SK-N-SH (cell line): ENCODE data around the gene WWP2. TPM values are rescaled to one million over a fixed set of nuclear protein-coding genes. Genes with fewer than 3 reads are reported as not detected.

Experiments
- CTCF ChIA-PET: fragments of 300-600, 350-600 bp; formaldehyde crosslinking; extraction: SDS; loops from one replicate; lab custom pipeline; 2021; lab: Yijun Ruan, JAX
- POLR2A ChIA-PET: fragments of 350-600 bp; sonication (Branson Sonifier 250); formaldehyde crosslinking; extraction: SDS; loops from one replicate; lab custom pipeline; 2020; ENCODE audit warnings: antibody characterized with exemption, inconsistent platforms; lab: Yijun Ruan, JAX
- DNase-seq: peaks from one replicate; pipeline ENCODE4 v3.0.0; 2012
- H2AFZ ChIP-seq: fragments of 200-600 bp; sonication (generic); 2 replicates; pipeline ENCODE4 v1.8.1; 2016; ENCODE audit warnings: antibody characterized with exemption, mild to moderate bottlenecking, low read depth
- H3F3A ChIP-seq: fragments of 200-600 bp; sonication (generic); replicated peaks from 2 replicates; pipeline ENCODE3; 2016; ENCODE audit warnings: antibody characterized with exemption, mild to moderate bottlenecking; ENCODE audit not compliant: insufficient read depth
- H3K27ac ChIP-seq, 2 experiments: fragments of 200-500 bp in 1 of 2; fragments of 200-600 bp in 1 of 2; sonication (Bioruptor generic) in 1 of 2; sonication (generic), shearing (Covaris generic) in 1 of 2; 2 replicates each; pipeline versions ENCODE4 v1.5.1 to v1.6.1; 2014 to 2016; ENCODE audit warnings: low read depth in 2 of 2, inconsistent platforms in 1 of 2, low read length in 1 of 2, mild to moderate bottlenecking in 1 of 2, mixed read lengths in 1 of 2
- H3K27me3 ChIP-seq: fragments of 200-600 bp; sonication (generic), shearing (Covaris generic); 2 replicates; pipeline ENCODE4 v1.6.1; 2016; ENCODE audit warnings: mixed run types; ENCODE audit not compliant: insufficient read depth
- H3K36me3 ChIP-seq, 2 experiments: fragments of 200-500 bp in 1 of 2; fragments of 200-600 bp in 1 of 2; sonication (Bioruptor generic) in 1 of 2; sonication (generic) in 1 of 2; replicated peaks in 1 of 2; 2 replicates each; pipeline versions ENCODE3 to v1.5.1; 2014 to 2016; ENCODE audit warnings: low read length in 1 of 2, mild to moderate bottlenecking in 1 of 2; ENCODE audit not compliant: insufficient read depth in 2 of 2, control insufficient read depth in 1 of 2
- H3K4me1 ChIP-seq, 2 experiments: fragments of 200-500 bp in 1 of 2; fragments of 200-600 bp in 1 of 2; sonication (Bioruptor generic) in 1 of 2; sonication (generic), shearing (Covaris generic) in 1 of 2; 2 replicates each; pipeline versions ENCODE4 v1.5.1 to v1.6.1; 2014 to 2016; ENCODE audit warnings: low read depth in 1 of 2, low read length in 1 of 2, mixed run types in 1 of 2; ENCODE audit not compliant: insufficient read depth in 2 of 2, control insufficient read depth in 1 of 2
- H3K4me2 ChIP-seq: fragments of 200-600 bp; sonication (generic), shearing (Covaris generic); 2 replicates; pipeline ENCODE4 v1.6.1; 2017; ENCODE audit warnings: mixed run types
- H3K4me3 ChIP-seq, 2 experiments: fragments of 200-500 bp in 1 of 2; fragments of 200-600 bp in 1 of 2; sonication (Bioruptor generic) in 1 of 2; sonication (generic), shearing (Covaris generic) in 1 of 2; 2 replicates each; pipeline versions ENCODE4 v1.5.1 to v1.8.1; 2014 to 2016; ENCODE audit warnings: low read depth in 2 of 2, inconsistent platforms in 1 of 2, low read length in 1 of 2, mild to moderate bottlenecking in 1 of 2, mixed read lengths in 1 of 2, moderate library complexity in 1 of 2
- H3K79me2 ChIP-seq: fragments of 200-600 bp; sonication (generic); 2 replicates; pipeline ENCODE4 v1.8.1; 2017; ENCODE audit warnings: mild to moderate bottlenecking; ENCODE audit not compliant: insufficient read depth
- H3K9ac ChIP-seq: fragments of 200-600 bp; sonication (generic); 2 replicates; pipeline ENCODE4 v1.6.1; 2017; ENCODE audit warnings: mixed run types
- H3K9me2 ChIP-seq: fragments of 200-600 bp; sonication (generic); 2 replicates; pipeline ENCODE4 v1.6.1; 2017; ENCODE audit warnings: mixed run types
- H3K9me3 ChIP-seq: fragments of 200-600 bp; sonication (generic); 2 replicates; pipeline ENCODE4 v1.6.1; 2017; ENCODE audit warnings: mixed run types, mild to moderate bottlenecking, moderate library complexity
- H4K20me1 ChIP-seq: fragments of 200-600 bp; sonication (generic); 2 replicates; pipeline ENCODE4 v1.6.1; 2017; ENCODE audit warnings: mild to moderate bottlenecking, mixed run types; ENCODE audit not compliant: insufficient read depth
- CTCF ChIP-seq: fragments of 200-600 bp; sonication (generic); IDR thresholded peaks from 2 replicates; pipeline ENCODE4 v1.6.1; 2017; ENCODE audit warnings: antibody characterized with exemption, mild to moderate bottlenecking, moderate library complexity
- ELF1 ChIP-seq: IDR thresholded peaks from 2 replicates; pipeline ENCODE4 v1.4.0; 2012
- EZH2phosphoT487 ChIP-seq: fragments of 200-600 bp; sonication (generic); IDR thresholded peaks from 2 replicates; pipeline ENCODE4 v1.6.1; 2017; ENCODE audit warnings: low read depth, mixed run types, mild to moderate bottlenecking, antibody characterized with exemption, moderate library complexity, borderline replicate concordance
- FOSL2 ChIP-seq: IDR thresholded peaks from 2 replicates; pipeline ENCODE4 v1.4.0; 2012; ENCODE audit warnings: low read depth, mild to moderate bottlenecking, moderate library complexity, borderline replicate concordance
- FOXJ3 ChIP-seq: sonication (generic); formaldehyde crosslinking; IDR thresholded peaks from 2 replicates; pipeline ENCODE4 v1.5.1; 2020; ENCODE audit warnings: mild to moderate bottlenecking, missing genetic modification reagents
- GABPA ChIP-seq: IDR thresholded peaks from 2 replicates; pipeline ENCODE4 v1.4.0; 2012; ENCODE audit warnings: low read depth, mild to moderate bottlenecking
- GATA2 ChIP-seq: sonication (generic); formaldehyde crosslinking; IDR thresholded peaks from 2 replicates; pipeline ENCODE4 v1.5.0; 2020; ENCODE audit warnings: mild to moderate bottlenecking, missing genetic modification reagents
- JUND ChIP-seq: IDR thresholded peaks from 2 replicates; pipeline ENCODE4 v1.4.0; 2012
- NFIC ChIP-seq: IDR thresholded peaks from 2 replicates; pipeline ENCODE4 v1.4.0; 2012; ENCODE audit warnings: borderline replicate concordance
- NRF1 ChIP-seq: IDR thresholded peaks from 2 replicates; pipeline ENCODE4 v1.6.1; 2012; ENCODE audit warnings: low read depth, mild to moderate bottlenecking, low read length
- PBX3 ChIP-seq: IDR thresholded peaks from 2 replicates; pipeline ENCODE4; 2012
- POLR2AphosphoS5 ChIP-seq: IDR thresholded peaks from 2 replicates; pipeline ENCODE4 v1.6.1; 2012; ENCODE audit warnings: low read depth, low read length
- RAD21 ChIP-seq: IDR thresholded peaks from 2 replicates; pipeline ENCODE4 v1.6.1; 2012; ENCODE audit warnings: mild to moderate bottlenecking, low read length
- RXRA ChIP-seq: IDR thresholded peaks from 2 replicates; pipeline ENCODE4 v1.4.0; 2012; ENCODE audit warnings: low read depth, mild to moderate bottlenecking, borderline replicate concordance
- SIN3A ChIP-seq: IDR thresholded peaks from 2 replicates; pipeline ENCODE4 v1.6.1; 2012; ENCODE audit warnings: low read depth, mild to moderate bottlenecking, low read length, moderate library complexity, borderline replicate concordance
- SMC3 ChIP-seq: IDR thresholded peaks from 2 replicates; pipeline ENCODE4 v1.6.1; 2012; ENCODE audit warnings: low read depth, low read length, improper control_type of control experiment
- TAF1 ChIP-seq: IDR thresholded peaks from 2 replicates; pipeline ENCODE4 v1.6.1; 2012; ENCODE audit warnings: low read depth, mild to moderate bottlenecking, low read length, moderate library complexity, borderline replicate concordance
- YY1 ChIP-seq: IDR thresholded peaks from 2 replicates; pipeline ENCODE4 v1.4.0; 2012; ENCODE audit warnings: low read depth, mild to moderate bottlenecking
- WGBS: methylation state at CpG from one replicate; pipeline ENCODE4 v1.1.6; 2017; ENCODE audit warnings: low lambda C conversion rate; 5-methylcytosine and 5-hydroxymethylcytosine counted together
- polyA plus RNA-seq, 3 experiments: library from polyadenylated mRNA; depleted of rRNA; stranded (reverse); fragments of >200 nt; gene quantifications; 2 replicates each; pipeline ENCODE4 v1.2.3, GENCODE V29; 2012
- TF ChIP-seq, protein P1 (sequence below): IDR thresholded peaks from 2 replicates; pipeline ENCODE4 v1.4.0; 2012; ENCODE audit warnings: low read depth
- TF ChIP-seq, protein P2 (sequence below): IDR thresholded peaks from 2 replicates; pipeline ENCODE4 v1.6.1; 2012; ENCODE audit warnings: mild to moderate bottlenecking, low read depth, low read length, moderate library complexity

WWP2 gene
- polyA plus RNA-seq, 1 of the 3 experiments (the other 2 are of a cell fraction): 13.3 TPM

DNA sequence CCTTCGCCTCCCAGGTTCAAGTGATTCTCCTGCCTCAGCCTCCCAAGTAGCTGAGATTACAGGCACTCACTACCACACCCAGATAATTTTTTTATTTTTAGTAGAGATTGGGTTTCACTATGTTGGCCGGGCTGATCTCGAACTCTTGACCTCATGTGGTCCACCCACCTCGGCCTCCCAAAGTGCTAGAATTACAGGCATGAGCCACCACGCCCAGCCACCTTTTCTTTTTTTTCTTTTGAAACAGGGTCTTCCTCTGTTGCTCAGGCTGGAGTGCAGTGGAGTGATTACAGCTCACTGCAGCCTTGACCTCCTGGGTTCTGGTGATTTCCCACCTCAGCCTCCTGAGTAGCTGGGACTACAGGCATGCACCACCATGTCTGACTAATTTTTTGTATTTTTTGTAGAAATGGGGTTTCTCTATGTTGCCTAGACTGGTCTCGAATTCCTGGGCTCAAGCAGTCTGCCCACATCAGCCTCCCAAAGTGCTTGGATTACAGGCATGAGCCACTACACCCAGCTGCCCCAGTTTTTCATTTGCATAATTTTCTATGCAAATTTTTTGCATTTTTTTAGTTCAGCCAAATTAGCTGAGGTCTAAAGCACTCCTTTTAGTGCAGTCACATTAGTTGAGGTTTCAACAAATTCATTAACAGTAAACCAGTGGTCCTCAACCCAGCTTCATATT lies 11.3 kb downstream of the WWP2 start:
- Histone ChIP-seq H3K4me1 (no peaks in the 10 kb centered on the region), H3K9ac (no peak overlapping the region), H3K27ac (no peak overlapping the region), H3K4me2 (no peak overlapping the region), H3K79me2 (peaks cover 73% of the 10 kb centered on the region), H3K27me3 (no peaks in the 10 kb centered on the region), H3K9me3 (no peaks in the 10 kb centered on the region), H3K9me2 (no peaks in the 10 kb centered on the region), H3K4me3 (no peak overlapping the region), H3K36me3 (peaks cover 0 to 3% of the 10 kb centered on the region in 2 experiments), H4K20me1 (no peaks in the 10 kb centered on the region), H3F3A (no peaks in the 10 kb centered on the region), H2AFZ (no peak overlapping the region)
- no peak for TF ChIP-seq EZH2phosphoT487
- TF ChIP-seq NFIC: no peak
- TF ChIP-seq CTCF: no peak
- TF ChIP-seq FOXJ3: no peak
- TF ChIP-seq YY1: no peak
- no peak for TF ChIP-seq JUND
- no peak for TF ChIP-seq SIN3A
- TF ChIP-seq, protein P1, sequence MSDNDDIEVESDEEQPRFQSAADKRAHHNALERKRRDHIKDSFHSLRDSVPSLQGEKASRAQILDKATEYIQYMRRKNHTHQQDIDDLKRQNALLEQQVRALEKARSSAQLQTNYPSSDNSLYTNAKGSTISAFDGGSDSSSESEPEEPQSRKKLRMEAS: no peak
- TF ChIP-seq RXRA: no peak
- no peak for TF ChIP-seq ELF1
- TF ChIP-seq FOSL2: no peak
- TF ChIP-seq POLR2AphosphoS5: no peak
- TF ChIP-seq GATA2 (CRISPR knock-in tag): no peak
- TF ChIP-seq, protein P2, sequence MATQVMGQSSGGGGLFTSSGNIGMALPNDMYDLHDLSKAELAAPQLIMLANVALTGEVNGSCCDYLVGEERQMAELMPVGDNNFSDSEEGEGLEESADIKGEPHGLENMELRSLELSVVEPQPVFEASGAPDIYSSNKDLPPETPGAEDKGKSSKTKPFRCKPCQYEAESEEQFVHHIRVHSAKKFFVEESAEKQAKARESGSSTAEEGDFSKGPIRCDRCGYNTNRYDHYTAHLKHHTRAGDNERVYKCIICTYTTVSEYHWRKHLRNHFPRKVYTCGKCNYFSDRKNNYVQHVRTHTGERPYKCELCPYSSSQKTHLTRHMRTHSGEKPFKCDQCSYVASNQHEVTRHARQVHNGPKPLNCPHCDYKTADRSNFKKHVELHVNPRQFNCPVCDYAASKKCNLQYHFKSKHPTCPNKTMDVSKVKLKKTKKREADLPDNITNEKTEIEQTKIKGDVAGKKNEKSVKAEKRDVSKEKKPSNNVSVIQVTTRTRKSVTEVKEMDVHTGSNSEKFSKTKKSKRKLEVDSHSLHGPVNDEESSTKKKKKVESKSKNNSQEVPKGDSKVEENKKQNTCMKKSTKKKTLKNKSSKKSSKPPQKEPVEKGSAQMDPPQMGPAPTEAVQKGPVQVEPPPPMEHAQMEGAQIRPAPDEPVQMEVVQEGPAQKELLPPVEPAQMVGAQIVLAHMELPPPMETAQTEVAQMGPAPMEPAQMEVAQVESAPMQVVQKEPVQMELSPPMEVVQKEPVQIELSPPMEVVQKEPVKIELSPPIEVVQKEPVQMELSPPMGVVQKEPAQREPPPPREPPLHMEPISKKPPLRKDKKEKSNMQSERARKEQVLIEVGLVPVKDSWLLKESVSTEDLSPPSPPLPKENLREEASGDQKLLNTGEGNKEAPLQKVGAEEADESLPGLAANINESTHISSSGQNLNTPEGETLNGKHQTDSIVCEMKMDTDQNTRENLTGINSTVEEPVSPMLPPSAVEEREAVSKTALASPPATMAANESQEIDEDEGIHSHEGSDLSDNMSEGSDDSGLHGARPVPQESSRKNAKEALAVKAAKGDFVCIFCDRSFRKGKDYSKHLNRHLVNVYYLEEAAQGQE: no peak
- no peak for TF ChIP-seq PBX3
- TF ChIP-seq TAF1: no peak
- TF ChIP-seq RAD21: no peak
- TF ChIP-seq NRF1: no peak
- no peak for TF ChIP-seq SMC3
- TF ChIP-seq GABPA: no peak
- ChIA-PET POLR2A (no interaction called here), CTCF (interaction anchor here (1.6 to 2.8 kb wide), 2 partner anchors 19 to 157 kb away, joined by 3 to 9 read pairs; partner anchors contain the start of gene NOB1)
- no peak for DNase-seq
- 93% methylated on average over 6 of the region's 6 CpGs for WGBS
